ENCODE measurements around the gene CBX5. TPM values are rescaled to one million over a fixed set of nuclear protein-coding genes. Genes with fewer than 3 reads are reported as not detected.

Gene CBX5
- total and polyA plus RNA-seq, 2 of the 8 experiments (the other 6 are each of a cell fraction or from before 2014, with no cell fraction given) = 62.4 to 231 TPM

DNA sequence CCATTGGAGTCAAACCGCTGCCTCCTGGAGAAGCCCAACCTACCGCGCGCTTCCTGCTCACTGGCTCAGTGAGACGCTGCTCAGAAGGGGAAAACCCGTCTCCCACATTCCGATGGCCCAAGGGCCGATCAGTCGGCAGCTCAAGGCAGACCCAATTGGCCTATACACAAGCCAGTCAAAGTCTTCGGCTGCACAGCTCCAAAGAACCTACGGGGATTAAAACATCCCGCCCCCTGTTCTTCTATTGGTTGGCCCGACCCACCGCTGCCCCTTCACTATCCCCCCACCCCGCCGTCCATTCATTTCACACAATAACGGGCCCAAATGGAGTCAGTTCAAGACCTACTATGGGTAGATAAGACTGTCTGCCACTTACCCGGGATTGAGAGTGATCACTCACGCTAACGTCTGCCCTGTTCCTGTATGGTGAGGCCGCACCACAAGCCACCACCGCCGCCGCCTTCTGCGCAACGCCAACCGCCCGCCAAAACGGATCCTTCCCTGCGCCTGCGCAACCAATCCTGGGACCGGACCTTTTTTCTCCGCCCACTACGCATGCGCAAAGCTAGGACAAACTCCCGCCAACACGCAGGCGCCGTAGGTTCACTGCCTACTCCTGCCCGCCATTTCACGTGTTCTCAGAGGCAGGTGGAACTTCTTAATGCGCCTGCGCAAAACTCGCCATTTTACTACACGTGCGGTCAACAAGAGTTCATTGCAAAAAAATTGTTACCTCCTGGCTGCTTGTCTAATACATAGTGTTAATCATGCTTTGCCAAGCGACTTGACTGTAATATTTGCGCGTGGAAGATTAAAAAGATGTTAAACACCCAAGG is at the start of gene CBX5 (continued):
- TF ChIP-seq CTBP2 (IDR thresholded peaks at IDR 0.05; ENCODE audit: borderline replicate concordance, insufficient read depth, insufficient read length, low read length) (no peak), RBBP5 (IDR thresholded peaks at IDR 0.05; ENCODE audit: borderline replicate concordance, low read depth, low read length) (0 out of 2 replicates have a peak, but pooled peaks have one; percentile 26), POLR2AphosphoS5 (IDR thresholded peaks at IDR 0.05; ENCODE audit: low read depth, low read length) (peak; percentile 95), RAD21 (IDR thresholded peaks at IDR 0.05 in 1 of 2, conservative IDR thresholded peaks at IDR 0.05 in 1 of 2; ENCODE audit: low read depth in 2 of 2, low read length in 2 of 2) (peak in 1 of 2 experiments; percentile 15; a peak in 3 of 4 replicates), EP300 (IDR thresholded peaks at IDR 0.05; ENCODE audit: borderline replicate concordance in 1 of 2, low read depth in 2 of 2, low read length in 2 of 2) (0 out of 3 replicates have a peak, but pooled peaks of 1 of the 2 experiments have one; percentile 26), SP2 (IDR thresholded peaks at IDR 0.05; ENCODE audit: low read length) (peak; percentile 66), YY1 (IDR thresholded peaks at IDR 0.05; ENCODE audit: low read depth, low read length) (peak; percentile 96), HDAC2 (IDR thresholded peaks at IDR 0.05; ENCODE audit: borderline replicate concordance in 1 of 2, low read depth in 2 of 2, low read length in 2 of 2) (0 out of 4 replicates have a peak, but pooled peaks of 1 of the 2 experiments have one; percentile 25), CHD2 (IDR thresholded peaks at IDR 0.05; ENCODE audit: low read length) (peak; percentile 83), FOSL1 (IDR thresholded peaks at IDR 0.05; ENCODE audit: insufficient read depth, low read depth, low read length) (no peak), POLR2A (IDR thresholded peaks at IDR 0.05; ENCODE audit: control extremely low read depth in 1 of 2, low read depth in 2 of 2, low read length in 2 of 2) (peak; percentile 96 to 99), GABPA (IDR thresholded peaks at IDR 0.05; ENCODE audit: borderline replicate concordance, insufficient read depth, low read length) (no peak), GTF2F1 (IDR thresholded peaks at IDR 0.05; ENCODE audit: borderline replicate concordance, low read depth, low read length) (peak; percentile 63; the same call in 1 of the 2 replicates), TBP (IDR thresholded peaks at IDR 0.05; ENCODE audit: low read depth, low read length) (peak; percentile 97), NRF1 (IDR thresholded peaks at IDR 0.05; ENCODE audit: low read depth, low read length) (peak; percentile 100), TAF1 (IDR thresholded peaks at IDR 0.05; ENCODE audit: low read depth, low read length) (peak; percentile 96)
- TF ChIP-seq, protein P1, sequence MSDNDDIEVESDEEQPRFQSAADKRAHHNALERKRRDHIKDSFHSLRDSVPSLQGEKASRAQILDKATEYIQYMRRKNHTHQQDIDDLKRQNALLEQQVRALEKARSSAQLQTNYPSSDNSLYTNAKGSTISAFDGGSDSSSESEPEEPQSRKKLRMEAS (IDR thresholded peaks at IDR 0.05) = peak; percentile 96
- TF ChIP-seq, protein P2, sequence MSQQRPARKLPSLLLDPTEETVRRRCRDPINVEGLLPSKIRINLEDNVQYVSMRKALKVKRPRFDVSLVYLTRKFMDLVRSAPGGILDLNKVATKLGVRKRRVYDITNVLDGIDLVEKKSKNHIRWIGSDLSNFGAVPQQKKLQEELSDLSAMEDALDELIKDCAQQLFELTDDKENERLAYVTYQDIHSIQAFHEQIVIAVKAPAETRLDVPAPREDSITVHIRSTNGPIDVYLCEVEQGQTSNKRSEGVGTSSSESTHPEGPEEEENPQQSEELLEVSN (IDR thresholded peaks at IDR 0.05) = peak; percentile 98
- TF ChIP-seq, protein P3, sequence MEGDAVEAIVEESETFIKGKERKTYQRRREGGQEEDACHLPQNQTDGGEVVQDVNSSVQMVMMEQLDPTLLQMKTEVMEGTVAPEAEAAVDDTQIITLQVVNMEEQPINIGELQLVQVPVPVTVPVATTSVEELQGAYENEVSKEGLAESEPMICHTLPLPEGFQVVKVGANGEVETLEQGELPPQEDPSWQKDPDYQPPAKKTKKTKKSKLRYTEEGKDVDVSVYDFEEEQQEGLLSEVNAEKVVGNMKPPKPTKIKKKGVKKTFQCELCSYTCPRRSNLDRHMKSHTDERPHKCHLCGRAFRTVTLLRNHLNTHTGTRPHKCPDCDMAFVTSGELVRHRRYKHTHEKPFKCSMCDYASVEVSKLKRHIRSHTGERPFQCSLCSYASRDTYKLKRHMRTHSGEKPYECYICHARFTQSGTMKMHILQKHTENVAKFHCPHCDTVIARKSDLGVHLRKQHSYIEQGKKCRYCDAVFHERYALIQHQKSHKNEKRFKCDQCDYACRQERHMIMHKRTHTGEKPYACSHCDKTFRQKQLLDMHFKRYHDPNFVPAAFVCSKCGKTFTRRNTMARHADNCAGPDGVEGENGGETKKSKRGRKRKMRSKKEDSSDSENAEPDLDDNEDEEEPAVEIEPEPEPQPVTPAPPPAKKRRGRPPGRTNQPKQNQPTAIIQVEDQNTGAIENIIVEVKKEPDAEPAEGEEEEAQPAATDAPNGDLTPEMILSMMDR (IDR thresholded peaks at IDR 0.05; ENCODE audit: control extremely low read depth in 1 of 3, insufficient read depth in 1 of 3, low read depth in 1 of 3, low read length in 3 of 3) = no peak
